ENCODE results near the gene CALML4. TPM values are rescaled to one million over a fixed set of nuclear protein-coding genes. Genes with fewer than 3 reads are reported as not detected.

Gene CALML4
- total RNA-seq, 2 experiments from 2014 or later = 28.7 to 32.5 TPM

GRCh38 chr15:68192804-68193486 lies 12.2 kb downstream of the CALML4 start:
- ChIA-PET POLR2A (no interaction called here), CTCF (ENCODE audit: unreplicated experiment) (no interaction called here)
- H4K20me1 ChIP-seq (ENCODE audit: insufficient read depth, low read length) = no peaks in the 10 kb centered on the region
- peak overlapping the region; percentile 49 for H3K27ac ChIP-seq (ENCODE audit: low read depth, low read length, poor library complexity, severe bottlenecking)
- H3K9me3 ChIP-seq (ENCODE audit: low read length) = no peaks in the 10 kb centered on the region
- no peak for TF ChIP-seq CTCF (conservative IDR thresholded peaks at IDR 0.05; ENCODE audit: low read length)
- no peak for TF ChIP-seq EZH2phosphoT487 (IDR thresholded peaks at IDR 0.05; ENCODE audit: borderline replicate concordance, low read depth, low read length)
- no peak for DNase-seq (ENCODE audit: low spot score)
- BruUV-seq (replicated peaks) = no TSS peak
- no peak overlapping the region for H3K4me2 ChIP-seq (ENCODE audit: low read length)
- peaks cover 47% of the 10 kb centered on the region for H3K4me1 ChIP-seq (ENCODE audit: insufficient read depth, low read length, poor library complexity, severe bottlenecking)
- no peak overlapping the region for H2AFZ ChIP-seq (ENCODE audit: low read length)
- intact Hi-C loops (cut with micrococcal nuclease; ENCODE audit: unreplicated experiment) = no loop called here
- peaks cover 4% of the 10 kb centered on the region; the same call in 1 of the 2 replicates for H3K79me2 ChIP-seq (ENCODE audit: insufficient read depth, low read depth, low read length)
- H3K4me3 ChIP-seq (ENCODE audit: low read depth, low read length, poor library complexity, severe bottlenecking) = no peak overlapping the region
- H3K36me3 ChIP-seq (ENCODE audit: insufficient read depth, low read length) = peaks cover 85% of the 10 kb centered on the region
- no peaks in the 10 kb centered on the region for H3K9me2 ChIP-seq (ENCODE audit: insufficient read depth, low read length)

GRCh38 chr15:68192117-68192516 lies 13.0 kb downstream of the CALML4 start:
- Histone ChIP-seq H3K9me3 (ENCODE audit: low read length) (no peaks in the 10 kb centered on the region), H3K4me3 (ENCODE audit: low read depth, low read length, poor library complexity, severe bottlenecking) (no peak overlapping the region), H3K4me1 (ENCODE audit: insufficient read depth, low read length, poor library complexity, severe bottlenecking) (peaks cover 55% of the 10 kb centered on the region), H3K27ac (ENCODE audit: low read depth, low read length, poor library complexity, severe bottlenecking) (peak overlapping the region; percentile 49), H3K36me3 (ENCODE audit: insufficient read depth, low read length) (peaks cover 87% of the 10 kb centered on the region), H3K9me2 (ENCODE audit: insufficient read depth, low read length) (no peaks in the 10 kb centered on the region), H3K79me2 (ENCODE audit: insufficient read depth, low read depth, low read length) (peaks cover 4% of the 10 kb centered on the region; the same call in 1 of the 2 replicates), H2AFZ (ENCODE audit: low read length) (no peak overlapping the region), H4K20me1 (ENCODE audit: insufficient read depth, low read length) (no peaks in the 10 kb centered on the region), H3K4me2 (ENCODE audit: low read length) (peak overlapping the region; percentile 17; the same call in 1 of the 2 replicates)
- no TSS peak for BruUV-seq (replicated peaks)
- CTCF ChIA-PET (ENCODE audit: unreplicated experiment) = no interaction called here
- intact Hi-C loops (cut with micrococcal nuclease; ENCODE audit: unreplicated experiment) = no loop called here
- no peak for DNase-seq (ENCODE audit: low spot score)
- POLR2A ChIA-PET = interaction anchor here (0.9 to 1.0 kb wide), 2 partner anchors 17 to 25 kb away, joined by 3 read pairs; no protein-coding TSS in a partner anchor
- 0 out of 2 replicates have a peak, but pooled peaks have one; percentile 28 for TF ChIP-seq CTCF (conservative IDR thresholded peaks at IDR 0.05; ENCODE audit: low read length)
- no peak for TF ChIP-seq EZH2phosphoT487 (IDR thresholded peaks at IDR 0.05; ENCODE audit: borderline replicate concordance, low read depth, low read length)

GRCh38 chr15:68191555-68191954 lies 13.6 kb downstream of the CALML4 start:
- Histone ChIP-seq H3K4me1 (ENCODE audit: insufficient read depth, low read length, poor library complexity, severe bottlenecking) (peaks cover 61% of the 10 kb centered on the region), H3K36me3 (ENCODE audit: insufficient read depth, low read length) (peaks cover 87% of the 10 kb centered on the region), H2AFZ (ENCODE audit: low read length) (no peak overlapping the region), H3K27ac (ENCODE audit: low read depth, low read length, poor library complexity, severe bottlenecking) (peak overlapping the region; percentile 49), H3K4me3 (ENCODE audit: low read depth, low read length, poor library complexity, severe bottlenecking) (no peak overlapping the region), H3K9me2 (ENCODE audit: insufficient read depth, low read length) (no peaks in the 10 kb centered on the region), H3K79me2 (ENCODE audit: insufficient read depth, low read depth, low read length) (peaks cover 4% of the 10 kb centered on the region; the same call in 1 of the 2 replicates), H3K4me2 (ENCODE audit: low read length) (peak overlapping the region; percentile 17; the same call in 1 of the 2 replicates), H4K20me1 (ENCODE audit: insufficient read depth, low read length) (no peaks in the 10 kb centered on the region), H3K9me3 (ENCODE audit: low read length) (no peaks in the 10 kb centered on the region)
- no peak for DNase-seq (ENCODE audit: low spot score)
- TF ChIP-seq EZH2phosphoT487 (IDR thresholded peaks at IDR 0.05; ENCODE audit: borderline replicate concordance, low read depth, low read length) = no peak
- no peak for TF ChIP-seq CTCF (conservative IDR thresholded peaks at IDR 0.05; ENCODE audit: low read length)
- POLR2A ChIA-PET = interaction anchor here (0.9 to 1.0 kb wide), 2 partner anchors 16 to 24 kb away, joined by 3 read pairs; no protein-coding TSS in a partner anchor
- intact Hi-C loops (cut with micrococcal nuclease; ENCODE audit: unreplicated experiment) = loop anchor here (2.0 kb wide), 1 partner anchor 17 kb away; no protein-coding TSS in a partner anchor
- CTCF ChIA-PET (ENCODE audit: unreplicated experiment) = interaction anchor here (0.6 kb wide), 1 partner anchor 333 kb away, joined by 3 read pairs; no protein-coding TSS in a partner anchor
- BruUV-seq (replicated peaks) = no TSS peak

Measured in OCI-LY7 (cell line).